ENCODE results near the gene TMEM244.

DNA sequence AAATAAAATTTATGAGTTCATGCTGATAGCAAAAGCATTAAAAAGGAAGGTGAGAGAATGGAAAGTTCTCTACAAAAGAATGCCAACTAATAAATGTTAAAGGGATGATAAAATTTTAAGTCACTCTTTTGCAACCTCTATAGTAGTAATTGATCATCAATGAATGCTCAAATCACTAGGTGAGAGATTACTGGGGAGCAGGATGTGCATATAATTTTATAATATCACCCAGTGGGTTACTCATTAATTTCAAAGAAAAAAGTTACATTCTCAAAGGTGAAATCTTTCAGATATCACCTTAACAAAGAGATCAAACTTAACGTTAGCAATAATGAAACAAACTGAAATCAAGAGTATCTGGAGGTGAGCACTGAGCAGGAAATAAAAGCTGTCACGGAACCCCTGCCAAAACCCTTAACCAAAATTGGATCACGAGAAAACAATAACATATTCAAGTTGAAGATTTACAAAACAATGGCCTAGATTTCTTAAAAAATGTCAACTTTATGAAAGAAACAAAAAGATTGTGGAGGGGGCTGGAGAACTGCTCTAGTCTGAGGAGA lies 45.5 kb upstream of the TMEM244 start:
- TF ChIP-seq, protein P1, sequence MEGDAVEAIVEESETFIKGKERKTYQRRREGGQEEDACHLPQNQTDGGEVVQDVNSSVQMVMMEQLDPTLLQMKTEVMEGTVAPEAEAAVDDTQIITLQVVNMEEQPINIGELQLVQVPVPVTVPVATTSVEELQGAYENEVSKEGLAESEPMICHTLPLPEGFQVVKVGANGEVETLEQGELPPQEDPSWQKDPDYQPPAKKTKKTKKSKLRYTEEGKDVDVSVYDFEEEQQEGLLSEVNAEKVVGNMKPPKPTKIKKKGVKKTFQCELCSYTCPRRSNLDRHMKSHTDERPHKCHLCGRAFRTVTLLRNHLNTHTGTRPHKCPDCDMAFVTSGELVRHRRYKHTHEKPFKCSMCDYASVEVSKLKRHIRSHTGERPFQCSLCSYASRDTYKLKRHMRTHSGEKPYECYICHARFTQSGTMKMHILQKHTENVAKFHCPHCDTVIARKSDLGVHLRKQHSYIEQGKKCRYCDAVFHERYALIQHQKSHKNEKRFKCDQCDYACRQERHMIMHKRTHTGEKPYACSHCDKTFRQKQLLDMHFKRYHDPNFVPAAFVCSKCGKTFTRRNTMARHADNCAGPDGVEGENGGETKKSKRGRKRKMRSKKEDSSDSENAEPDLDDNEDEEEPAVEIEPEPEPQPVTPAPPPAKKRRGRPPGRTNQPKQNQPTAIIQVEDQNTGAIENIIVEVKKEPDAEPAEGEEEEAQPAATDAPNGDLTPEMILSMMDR (IDR thresholded peaks at IDR 0.05 in 8 of 11, conservative IDR thresholded peaks at IDR 0.05 in 3 of 11) = no peak
- TF ChIP-seq POLR2A (IDR thresholded peaks at IDR 0.05) (no peak), POLR2AphosphoS5 (IDR thresholded peaks at IDR 0.05) (no peak)
